HG03045 (cell line): Measurements from ENCODE around the gene STK35.

Experiments
- ATAC-seq: cut with Tn5 transposase; IDR thresholded peaks from one replicate; pipeline ENCODE4 v1.9.1; 2021; ENCODE audit warnings: mild to moderate bottlenecking, moderate library complexity; ENCODE audit not compliant: unreplicated experiment

The STK35 gene

GRCh38 chr20:2132461-2132901 is 30.9 kb downstream of the STK35 start:
- ATAC-seq: no peak

- no peak for ATAC-seq
Observed at GRCh38 chr20:2133318-2134183, 31.9 kb downstream of the STK35 start.

- no peak for ATAC-seq
Observed at GRCh38 chr20:2135013-2135412, 33.4 kb downstream of the STK35 start.

- ATAC-seq: no peak
Observed at GRCh38 chr20:2136275-2136674, 34.6 kb downstream of the STK35 start.

- ATAC-seq: no peak
Observed at GRCh38 chr20:2137552-2138201, 36.0 kb downstream of the STK35 start.

- no peak for ATAC-seq
Observed at GRCh38 chr20:2138396-2138795, 36.8 kb downstream of the STK35 start.

- ATAC-seq: no peak
Observed at GRCh38 chr20:2139250-2139649, 37.6 kb downstream of the STK35 start.

- no peak for ATAC-seq
Observed at GRCh38 chr20:2139736-2140135, 38.1 kb downstream of the STK35 start.

- no peak for ATAC-seq
Observed at GRCh38 chr20:2140561-2140960, 38.9 kb downstream of the STK35 start.

- ATAC-seq: no peak
Observed at GRCh38 chr20:2141600-2142575, 40.3 kb downstream of the STK35 start.

GRCh38 chr20:2142649-2143048 is 41.0 kb downstream of the STK35 start:
- no peak for ATAC-seq

- ATAC-seq: no peak
Observed at GRCh38 chr20:2143594-2143993, 42.0 kb downstream of the STK35 start.

GRCh38 chr20:2144850-2145249 is 43.2 kb downstream of the STK35 start:
- no peak for ATAC-seq

- ATAC-seq: no peak
Observed at GRCh38 chr20:2145376-2145775, 43.7 kb downstream of the STK35 start.

GRCh38 chr20:2146080-2146867 is 44.6 kb downstream of the STK35 start:
- ATAC-seq: no peak

- ATAC-seq: no peak
Observed at GRCh38 chr20:2149507-2149906, 47.9 kb downstream of the STK35 start.

GRCh38 chr20:2150660-2151059 is 49.0 kb downstream of the STK35 start:
- no peak for ATAC-seq

- ATAC-seq: no peak
Observed at GRCh38 chr20:2151858-2152281, 50.2 kb downstream of the STK35 start.

GRCh38 chr20:2152317-2152716 is 50.7 kb downstream of the STK35 start:
- ATAC-seq: no peak

GRCh38 chr20:2153326-2153725 is 51.7 kb downstream of the STK35 start:
- ATAC-seq: no peak
